Measurements from ENCODE around the gene EGFLAM. TPM values are rescaled to one million over a fixed set of nuclear protein-coding genes. Genes with fewer than 3 reads are reported as not detected.

Gene EGFLAM
- polyA plus RNA-seq, 1 donor from 2014 or later = not detected

DNA sequence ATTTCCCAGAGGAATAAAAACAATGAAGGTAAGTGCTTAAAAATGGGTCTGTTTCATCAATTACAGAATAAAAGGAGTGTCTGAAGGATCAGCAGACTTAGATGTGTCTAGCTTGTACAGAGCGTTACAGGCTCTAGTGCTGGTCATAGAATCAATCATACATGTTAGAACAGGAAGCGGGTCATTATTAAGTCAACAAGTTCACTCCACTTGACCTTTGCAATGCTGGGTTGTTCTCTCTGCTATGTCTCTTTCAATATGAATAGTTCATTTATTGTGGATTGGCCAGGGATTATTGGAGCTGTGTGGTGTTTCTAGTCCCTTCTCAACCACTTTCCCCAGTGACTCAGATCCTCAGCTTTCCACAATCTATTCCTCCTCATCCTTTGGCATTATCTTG lies 20.7 kb upstream of the EGFLAM start:
- no peak for TF ChIP-seq POLR2AphosphoS5 (IDR thresholded peaks at IDR 0.05)
- TF ChIP-seq TAF1 (IDR thresholded peaks at IDR 0.05; ENCODE audit: low read depth) = no peak
- TF ChIP-seq, protein P1, sequence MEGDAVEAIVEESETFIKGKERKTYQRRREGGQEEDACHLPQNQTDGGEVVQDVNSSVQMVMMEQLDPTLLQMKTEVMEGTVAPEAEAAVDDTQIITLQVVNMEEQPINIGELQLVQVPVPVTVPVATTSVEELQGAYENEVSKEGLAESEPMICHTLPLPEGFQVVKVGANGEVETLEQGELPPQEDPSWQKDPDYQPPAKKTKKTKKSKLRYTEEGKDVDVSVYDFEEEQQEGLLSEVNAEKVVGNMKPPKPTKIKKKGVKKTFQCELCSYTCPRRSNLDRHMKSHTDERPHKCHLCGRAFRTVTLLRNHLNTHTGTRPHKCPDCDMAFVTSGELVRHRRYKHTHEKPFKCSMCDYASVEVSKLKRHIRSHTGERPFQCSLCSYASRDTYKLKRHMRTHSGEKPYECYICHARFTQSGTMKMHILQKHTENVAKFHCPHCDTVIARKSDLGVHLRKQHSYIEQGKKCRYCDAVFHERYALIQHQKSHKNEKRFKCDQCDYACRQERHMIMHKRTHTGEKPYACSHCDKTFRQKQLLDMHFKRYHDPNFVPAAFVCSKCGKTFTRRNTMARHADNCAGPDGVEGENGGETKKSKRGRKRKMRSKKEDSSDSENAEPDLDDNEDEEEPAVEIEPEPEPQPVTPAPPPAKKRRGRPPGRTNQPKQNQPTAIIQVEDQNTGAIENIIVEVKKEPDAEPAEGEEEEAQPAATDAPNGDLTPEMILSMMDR (IDR thresholded peaks at IDR 0.05; ENCODE audit: poor library complexity, severe bottlenecking) = no peak
- no peak for TF ChIP-seq EP300 (conservative IDR thresholded peaks at IDR 0.05; ENCODE audit: poor library complexity, severe bottlenecking)
- TF ChIP-seq SMC3 (conservative IDR thresholded peaks at IDR 0.05; ENCODE audit: poor library complexity) = no peak
- TF ChIP-seq, protein P2, sequence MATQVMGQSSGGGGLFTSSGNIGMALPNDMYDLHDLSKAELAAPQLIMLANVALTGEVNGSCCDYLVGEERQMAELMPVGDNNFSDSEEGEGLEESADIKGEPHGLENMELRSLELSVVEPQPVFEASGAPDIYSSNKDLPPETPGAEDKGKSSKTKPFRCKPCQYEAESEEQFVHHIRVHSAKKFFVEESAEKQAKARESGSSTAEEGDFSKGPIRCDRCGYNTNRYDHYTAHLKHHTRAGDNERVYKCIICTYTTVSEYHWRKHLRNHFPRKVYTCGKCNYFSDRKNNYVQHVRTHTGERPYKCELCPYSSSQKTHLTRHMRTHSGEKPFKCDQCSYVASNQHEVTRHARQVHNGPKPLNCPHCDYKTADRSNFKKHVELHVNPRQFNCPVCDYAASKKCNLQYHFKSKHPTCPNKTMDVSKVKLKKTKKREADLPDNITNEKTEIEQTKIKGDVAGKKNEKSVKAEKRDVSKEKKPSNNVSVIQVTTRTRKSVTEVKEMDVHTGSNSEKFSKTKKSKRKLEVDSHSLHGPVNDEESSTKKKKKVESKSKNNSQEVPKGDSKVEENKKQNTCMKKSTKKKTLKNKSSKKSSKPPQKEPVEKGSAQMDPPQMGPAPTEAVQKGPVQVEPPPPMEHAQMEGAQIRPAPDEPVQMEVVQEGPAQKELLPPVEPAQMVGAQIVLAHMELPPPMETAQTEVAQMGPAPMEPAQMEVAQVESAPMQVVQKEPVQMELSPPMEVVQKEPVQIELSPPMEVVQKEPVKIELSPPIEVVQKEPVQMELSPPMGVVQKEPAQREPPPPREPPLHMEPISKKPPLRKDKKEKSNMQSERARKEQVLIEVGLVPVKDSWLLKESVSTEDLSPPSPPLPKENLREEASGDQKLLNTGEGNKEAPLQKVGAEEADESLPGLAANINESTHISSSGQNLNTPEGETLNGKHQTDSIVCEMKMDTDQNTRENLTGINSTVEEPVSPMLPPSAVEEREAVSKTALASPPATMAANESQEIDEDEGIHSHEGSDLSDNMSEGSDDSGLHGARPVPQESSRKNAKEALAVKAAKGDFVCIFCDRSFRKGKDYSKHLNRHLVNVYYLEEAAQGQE (IDR thresholded peaks at IDR 0.05; ENCODE audit: borderline replicate concordance) = no peak
- TF ChIP-seq EZH2 (IDR thresholded peaks at IDR 0.05; ENCODE audit: borderline replicate concordance, insufficient read depth, low read length, poor library complexity, severe bottlenecking) = no peak
- no peak for TF ChIP-seq RAD21 (conservative IDR thresholded peaks at IDR 0.05)
- no peak for TF ChIP-seq MXI1 (conservative IDR thresholded peaks at IDR 0.05; ENCODE audit: poor library complexity, severe bottlenecking)
- H3K4me2 ChIP-seq (ENCODE audit: low read length) = no peak overlapping the region
- no peaks in the 10 kb centered on the region for H4K20me1 ChIP-seq (ENCODE audit: insufficient read depth)
- H3K9me3 ChIP-seq (ENCODE audit: low read length) = no peaks in the 10 kb centered on the region
- no peaks in the 10 kb centered on the region for H3K36me3 ChIP-seq (ENCODE audit: insufficient read depth, low read length)
- H3K27me3 ChIP-seq (ENCODE audit: insufficient read depth, low read depth, low read length) = no peaks in the 10 kb centered on the region
- H3F3A ChIP-seq (ENCODE audit: insufficient read depth, low read length, poor library complexity, severe bottlenecking) = no peaks in the 10 kb centered on the region
- no peak overlapping the region for H3K27ac ChIP-seq (ENCODE audit: low read length)
- no peak overlapping the region for H3K9ac ChIP-seq (ENCODE audit: low read length)
- H3K9me2 ChIP-seq (ENCODE audit: insufficient read depth, low read length) = no peaks in the 10 kb centered on the region
- no peak overlapping the region for H2AFZ ChIP-seq (ENCODE audit: low read depth, low read length)
- H3K79me2 ChIP-seq (replicated peaks; ENCODE audit: insufficient read depth, low read length) = no peaks in the 10 kb centered on the region
- H3K4me3 ChIP-seq (ENCODE audit: low read length) = no peak overlapping the region

DNA sequence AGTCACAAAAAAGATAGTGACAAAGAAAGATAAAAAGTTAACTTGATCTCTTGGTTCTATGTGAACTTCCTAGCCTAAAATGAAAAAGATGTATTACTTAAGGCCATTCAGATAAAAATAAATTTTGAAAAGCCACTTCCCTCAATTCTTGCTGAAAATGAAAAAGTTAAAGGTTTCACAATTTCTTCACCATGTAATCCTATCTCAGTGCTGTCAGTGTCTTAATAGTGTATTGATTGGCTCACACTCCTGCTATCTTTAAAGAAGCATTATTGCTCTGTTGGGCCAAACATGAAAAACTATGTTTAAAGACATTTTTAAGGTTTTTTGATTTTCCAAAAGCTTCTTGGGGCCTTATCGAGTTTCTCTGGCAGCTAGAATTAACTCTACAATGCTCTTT lies 18.1 kb upstream of the EGFLAM start:
- H3K9me2 ChIP-seq (ENCODE audit: insufficient read depth, low read length) = no peaks in the 10 kb centered on the region
- H3K36me3 ChIP-seq (ENCODE audit: insufficient read depth, low read length) = no peaks in the 10 kb centered on the region
- H3K27ac ChIP-seq (ENCODE audit: low read length) = no peak overlapping the region
- H3K9me3 ChIP-seq (ENCODE audit: low read length) = no peaks in the 10 kb centered on the region
- TF ChIP-seq EZH2 (IDR thresholded peaks at IDR 0.05; ENCODE audit: borderline replicate concordance, insufficient read depth, low read length, poor library complexity, severe bottlenecking) = no peak
- TF ChIP-seq, protein P2 (IDR thresholded peaks at IDR 0.05; ENCODE audit: borderline replicate concordance) = no peak
- TF ChIP-seq TAF1 (IDR thresholded peaks at IDR 0.05; ENCODE audit: low read depth) = no peak
- TF ChIP-seq EP300 (conservative IDR thresholded peaks at IDR 0.05; ENCODE audit: poor library complexity, severe bottlenecking) = no peak
- TF ChIP-seq MXI1 (conservative IDR thresholded peaks at IDR 0.05; ENCODE audit: poor library complexity, severe bottlenecking) = no peak
- no peaks in the 10 kb centered on the region for H3K27me3 ChIP-seq (ENCODE audit: insufficient read depth, low read depth, low read length)
- H3K4me3 ChIP-seq (ENCODE audit: low read length) = no peak overlapping the region
- H3K9ac ChIP-seq (ENCODE audit: low read length) = no peak overlapping the region
- no peaks in the 10 kb centered on the region for H3K79me2 ChIP-seq (replicated peaks; ENCODE audit: insufficient read depth, low read length)
- no peaks in the 10 kb centered on the region for H3F3A ChIP-seq (ENCODE audit: insufficient read depth, low read length, poor library complexity, severe bottlenecking)
- no peak overlapping the region for H3K4me2 ChIP-seq (ENCODE audit: low read length)
- H2AFZ ChIP-seq (ENCODE audit: low read depth, low read length) = no peak overlapping the region
- no peaks in the 10 kb centered on the region for H4K20me1 ChIP-seq (ENCODE audit: insufficient read depth)

All from neural cell (in vitro differentiated cells).